GM18867 (cell line): ENCODE data around the gene SLC43A1.
A peak's percentile ranks its signal among the peaks of the same experiment; 100 is the strongest.
"Not testable (repeated sequence)": the region's sequence is repeated elsewhere in the genome, so short reads cannot be mapped to it uniquely, and the experiment has no call there.

Experiments
- ATAC-seq: cut with Tn5 transposase; IDR thresholded peaks from one replicate; pipeline ENCODE4 v1.9.1; 2021; ENCODE audit warnings: mild to moderate bottlenecking, moderate library complexity; ENCODE audit not compliant: unreplicated experiment

The SLC43A1 gene

DNA sequence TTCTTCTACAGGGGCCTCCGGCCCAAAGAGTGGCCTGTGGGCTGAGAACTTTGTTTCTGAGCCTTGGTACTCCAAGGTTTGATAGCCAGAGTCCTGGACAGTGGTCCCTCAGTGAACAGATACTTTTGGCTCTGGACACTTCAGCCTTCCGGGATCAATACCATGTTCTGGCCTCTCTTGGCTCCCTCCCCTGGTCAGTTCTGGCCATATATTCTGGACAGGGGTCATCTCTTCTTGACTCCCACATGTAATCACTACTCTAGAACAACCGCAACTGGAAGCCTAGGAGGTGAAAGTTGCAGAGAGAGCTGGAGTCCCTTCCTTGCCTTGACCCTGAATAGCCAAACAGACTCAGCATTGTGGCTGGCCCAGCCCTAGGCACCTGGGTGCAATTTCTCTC, 52.9 kb downstream of the SLC43A1 start:
- ATAC-seq, result no peak

DNA sequence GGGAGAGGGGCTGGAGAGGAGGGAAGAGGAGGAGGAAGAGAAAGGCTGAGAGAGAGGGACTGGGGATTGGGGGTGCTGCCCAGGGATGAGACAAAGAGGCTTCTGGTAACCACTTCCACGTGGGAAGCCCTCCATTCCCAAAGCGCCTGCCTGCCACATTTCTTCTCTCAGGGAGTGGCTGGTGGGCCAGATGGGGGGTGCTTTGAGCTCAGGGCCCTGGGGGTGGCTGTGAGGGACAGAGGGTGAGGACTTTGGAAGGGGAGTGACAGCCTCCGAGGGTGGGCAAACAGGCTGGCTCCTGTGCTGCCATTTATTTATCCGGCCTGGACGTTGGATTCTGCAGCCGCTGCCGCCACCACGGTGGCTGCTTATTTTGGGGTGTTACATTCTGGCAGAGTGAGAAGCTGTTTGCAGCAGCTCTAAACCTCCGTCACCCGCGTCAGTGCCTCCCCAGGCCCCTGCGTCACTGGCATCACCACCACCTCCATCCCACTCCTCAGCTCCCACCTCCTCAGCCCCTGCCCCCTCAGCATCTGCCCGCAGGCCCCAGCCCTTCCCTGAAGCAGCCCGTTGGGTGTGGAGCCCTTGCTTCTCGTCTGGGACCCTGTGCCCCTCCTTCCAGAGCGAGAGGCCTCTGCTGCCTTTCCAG, 53.5 kb downstream of the SLC43A1 start:
- ATAC-seq, result no peak

DNA sequence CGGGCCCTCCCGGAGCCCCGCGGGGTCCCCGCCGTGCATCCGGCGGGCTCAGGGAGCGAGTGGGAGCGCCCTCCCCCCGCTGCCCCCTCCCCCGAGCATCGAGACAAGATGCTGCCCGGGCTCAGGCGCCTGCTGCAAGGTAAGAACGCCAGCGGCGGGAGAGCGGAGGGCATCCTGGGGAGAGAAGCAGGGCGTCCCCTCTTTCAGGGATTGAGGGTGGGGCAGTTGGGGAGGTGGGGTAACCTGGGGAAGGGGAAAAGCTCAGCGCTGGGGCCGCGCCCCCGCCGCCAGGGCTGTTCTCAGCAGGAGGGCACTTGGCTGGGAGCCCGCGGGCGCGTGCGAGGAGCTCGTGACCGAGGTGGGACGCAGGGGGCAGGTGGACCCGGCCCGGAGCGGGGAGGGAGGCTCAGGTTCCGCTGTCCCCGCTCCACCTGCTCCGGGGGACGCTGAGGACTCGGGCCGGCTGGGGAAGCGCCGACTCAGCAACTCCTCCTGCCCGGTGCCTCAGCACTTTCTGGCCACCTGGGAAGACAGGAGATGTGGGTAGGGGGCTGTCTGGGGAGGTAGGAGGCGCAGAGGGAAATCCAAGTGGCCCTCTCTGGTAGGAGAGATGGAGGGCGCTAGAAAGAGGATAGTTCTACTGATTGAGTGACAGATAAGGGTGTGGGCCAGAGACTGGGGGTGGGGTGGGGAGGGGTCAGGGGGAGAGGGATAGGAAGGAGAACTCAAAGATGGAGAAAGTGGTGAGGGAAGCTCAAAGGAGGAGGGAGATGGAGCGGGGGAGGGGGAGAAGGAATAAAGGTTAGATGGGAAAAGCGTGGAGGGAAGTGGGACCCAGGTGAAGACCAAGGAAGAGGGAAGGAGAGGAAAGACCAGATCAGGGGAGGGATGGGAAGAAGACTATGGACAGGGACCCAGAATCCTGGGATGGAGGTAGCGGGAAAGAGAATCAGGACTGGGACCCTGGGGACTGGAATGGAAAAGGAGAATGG, 54.4 kb downstream of the SLC43A1 start:
- ATAC-seq, result no peak

DNA sequence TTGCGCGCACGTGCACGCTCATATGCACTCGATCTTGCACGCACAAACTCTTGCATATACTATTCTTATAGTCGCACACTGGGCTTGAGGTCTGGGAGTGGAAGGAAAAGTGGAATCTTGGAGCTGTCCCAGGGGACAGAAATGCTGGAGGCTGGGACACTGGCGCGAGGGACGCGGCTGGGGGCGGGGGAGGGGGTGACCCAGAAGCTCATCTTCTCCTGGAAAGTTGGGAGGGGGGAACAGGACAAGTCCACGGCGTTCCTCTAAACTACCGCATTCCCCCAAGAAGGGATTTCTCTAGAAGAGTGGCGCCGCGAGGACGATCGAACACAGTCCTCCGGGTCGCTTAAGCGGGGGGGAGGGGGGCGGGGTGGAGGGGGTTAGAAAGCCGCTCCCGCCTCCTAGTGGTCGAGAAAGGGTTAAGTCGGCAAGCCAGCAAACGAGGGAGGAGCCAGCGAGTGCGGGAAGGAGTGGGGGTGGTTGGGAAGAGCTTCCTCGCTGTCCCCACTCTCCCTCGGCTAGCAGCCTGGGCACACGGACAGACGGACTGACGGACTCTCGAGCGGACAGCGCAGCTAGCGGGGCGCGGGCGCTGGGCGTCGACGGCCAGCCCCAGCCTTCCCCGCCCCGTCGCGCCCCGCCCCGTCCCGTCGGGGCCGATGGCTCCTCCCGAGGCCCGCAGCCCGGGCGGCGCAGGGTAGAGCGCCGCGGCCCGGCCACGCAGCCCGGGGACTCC, 55.3 kb downstream of the SLC43A1 start, which contains the start of gene RTN4RL2:
RTN4RL2 (plus strand) TSS at position 507 of the 736 bp plus-strand sequence. CDS start 338 bp downstream, outside the sequence.
- ATAC-seq, result no peak

DNA sequence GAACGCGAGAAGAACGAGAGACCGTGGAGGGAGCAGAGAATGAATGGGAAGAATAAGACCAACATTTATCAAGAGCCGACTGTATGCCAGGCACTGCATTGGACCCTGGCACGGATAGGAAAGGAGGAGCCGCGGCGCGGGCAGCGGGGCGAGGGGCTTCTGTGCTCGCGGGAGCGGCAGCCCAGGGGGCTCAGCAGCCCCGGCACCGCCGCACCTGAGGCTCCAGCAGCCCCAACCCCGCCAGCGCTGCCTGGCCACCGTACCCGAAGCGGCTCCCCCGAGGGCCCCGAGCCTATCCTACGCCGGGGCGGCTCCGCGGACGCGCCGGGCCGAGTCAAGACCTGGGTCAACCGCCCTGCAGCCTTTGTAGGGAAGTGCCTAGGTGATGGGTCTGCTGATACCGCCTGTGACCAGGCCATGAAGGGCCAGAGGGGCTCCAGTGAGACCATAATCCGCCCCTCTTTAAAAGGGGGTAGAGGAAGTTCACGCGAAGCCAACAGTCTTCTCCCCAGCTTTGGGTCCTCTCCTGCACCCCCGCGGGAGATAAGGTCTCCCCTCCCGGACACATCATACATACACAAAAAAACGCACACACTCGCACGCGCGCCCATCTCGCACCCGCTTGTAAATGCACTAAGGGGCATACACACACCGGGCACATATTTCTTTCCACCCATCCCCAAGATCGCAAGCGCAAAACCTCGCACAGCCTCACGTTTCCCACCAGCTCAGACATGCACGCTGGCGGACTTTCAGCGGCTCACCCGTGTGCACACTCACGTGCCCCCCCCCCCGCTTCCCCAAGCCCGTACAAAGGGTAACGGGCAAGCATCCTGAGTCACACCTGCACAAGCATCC, 56.1 kb downstream of the SLC43A1 start:
- ATAC-seq, result no peak

DNA sequence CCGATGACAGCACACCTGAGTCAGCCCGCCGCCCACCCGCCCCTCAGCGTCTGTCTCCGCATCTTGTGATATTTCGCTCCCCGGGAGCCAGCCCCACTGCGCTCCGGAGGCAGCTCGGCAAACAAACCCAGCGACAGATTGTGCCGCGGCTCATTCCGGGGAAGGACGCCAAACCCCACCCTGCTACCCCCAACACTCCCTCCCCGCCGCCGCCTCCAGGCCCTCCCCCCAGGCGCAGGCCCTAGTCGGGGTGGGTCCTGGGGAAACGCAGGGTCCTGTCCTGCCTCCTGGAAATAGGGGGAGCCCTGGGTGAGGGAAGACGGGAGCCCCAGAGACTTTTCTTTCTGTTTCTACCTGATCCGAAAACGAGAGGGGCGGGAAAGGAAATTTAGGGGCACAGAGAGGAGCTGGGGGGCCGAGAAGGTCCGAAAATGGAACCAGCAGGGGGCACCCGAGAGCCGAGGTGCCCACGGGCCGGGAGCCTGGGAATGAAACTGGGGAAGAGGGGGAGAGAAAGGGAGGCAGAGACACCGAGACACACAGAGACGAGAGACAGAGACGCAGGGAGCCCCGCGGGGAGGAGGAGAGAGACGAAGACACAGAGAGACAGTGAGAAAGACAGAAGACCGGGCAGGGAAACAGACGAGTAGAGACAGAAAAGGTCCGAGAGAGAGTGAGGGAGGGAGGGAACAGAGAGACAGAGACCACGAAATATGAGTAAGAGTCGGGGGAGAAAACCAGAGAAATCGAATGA, 56.9 kb downstream of the SLC43A1 start:
- no peak for ATAC-seq

DNA sequence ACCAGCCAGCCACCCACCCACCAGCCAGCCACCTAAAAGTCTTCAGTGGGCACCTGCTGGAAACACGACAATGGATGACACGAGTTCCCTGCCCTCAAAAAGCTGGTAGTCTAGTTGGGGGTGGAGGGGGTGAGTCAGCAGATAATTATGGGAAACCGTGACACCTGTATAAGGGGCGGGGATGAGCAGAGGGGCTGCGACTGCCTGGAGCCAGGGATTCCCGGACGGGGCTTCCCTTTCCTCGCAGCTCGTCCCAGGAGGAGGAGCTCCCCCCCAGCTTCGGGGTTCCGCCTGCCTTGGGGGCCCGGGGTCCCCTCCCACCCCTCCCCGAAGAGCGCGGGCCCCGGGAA, 57.5 kb downstream of the SLC43A1 start:
- ATAC-seq, result no peak

DNA sequence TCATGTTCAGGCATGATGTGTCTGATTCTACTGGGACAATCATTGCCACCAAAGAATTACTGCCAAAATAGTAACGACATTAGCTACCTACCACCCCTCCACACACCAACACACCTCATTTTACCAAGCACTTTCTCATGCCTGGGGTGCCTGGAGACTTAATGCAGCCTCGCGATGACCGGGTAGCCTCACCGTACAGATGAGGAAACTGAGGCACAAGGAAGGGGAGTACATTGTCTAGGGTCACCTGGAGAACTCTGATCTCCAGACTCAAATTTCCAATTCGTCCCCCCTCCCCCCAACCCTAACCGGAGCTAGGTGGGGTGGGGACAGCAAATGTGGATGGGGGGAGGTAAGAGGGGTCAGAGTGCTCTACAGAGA, 57.9 kb downstream of the SLC43A1 start:
- ATAC-seq, result peak; percentile 23

DNA sequence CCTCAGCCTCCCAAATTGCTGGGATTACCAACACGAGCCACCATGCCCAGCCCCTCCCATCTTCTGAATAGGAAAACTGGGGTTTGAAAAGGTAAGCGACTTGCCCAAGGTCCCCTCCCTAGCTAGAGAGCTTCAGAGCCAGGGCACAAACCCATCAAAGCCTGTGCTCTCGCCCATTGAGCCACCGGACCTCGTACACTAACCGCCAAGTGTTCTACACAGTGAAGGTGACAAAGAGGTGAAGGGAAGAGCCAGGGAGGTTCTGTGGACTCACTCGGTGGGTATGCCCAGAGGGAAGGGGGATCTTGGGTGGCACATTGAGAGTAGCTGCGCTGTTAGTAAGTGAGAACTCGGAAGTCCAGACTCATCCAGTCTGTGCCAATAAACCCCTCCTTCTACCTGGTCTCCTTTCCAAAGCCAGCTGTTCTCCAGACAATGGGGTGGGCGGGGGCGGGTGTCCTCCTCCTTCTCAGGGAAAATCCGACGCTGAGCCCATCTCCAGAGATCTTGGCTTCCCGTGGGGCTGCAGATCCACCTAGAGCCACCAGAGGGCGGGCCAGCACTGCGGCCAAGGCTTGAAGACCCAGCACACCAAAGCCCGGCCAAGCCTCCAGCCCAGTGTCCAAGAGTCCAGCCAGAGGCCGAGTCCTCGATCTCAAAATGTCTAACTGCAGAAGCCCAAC, 58.4 kb downstream of the SLC43A1 start:
- ATAC-seq, result peak; percentile 73

DNA sequence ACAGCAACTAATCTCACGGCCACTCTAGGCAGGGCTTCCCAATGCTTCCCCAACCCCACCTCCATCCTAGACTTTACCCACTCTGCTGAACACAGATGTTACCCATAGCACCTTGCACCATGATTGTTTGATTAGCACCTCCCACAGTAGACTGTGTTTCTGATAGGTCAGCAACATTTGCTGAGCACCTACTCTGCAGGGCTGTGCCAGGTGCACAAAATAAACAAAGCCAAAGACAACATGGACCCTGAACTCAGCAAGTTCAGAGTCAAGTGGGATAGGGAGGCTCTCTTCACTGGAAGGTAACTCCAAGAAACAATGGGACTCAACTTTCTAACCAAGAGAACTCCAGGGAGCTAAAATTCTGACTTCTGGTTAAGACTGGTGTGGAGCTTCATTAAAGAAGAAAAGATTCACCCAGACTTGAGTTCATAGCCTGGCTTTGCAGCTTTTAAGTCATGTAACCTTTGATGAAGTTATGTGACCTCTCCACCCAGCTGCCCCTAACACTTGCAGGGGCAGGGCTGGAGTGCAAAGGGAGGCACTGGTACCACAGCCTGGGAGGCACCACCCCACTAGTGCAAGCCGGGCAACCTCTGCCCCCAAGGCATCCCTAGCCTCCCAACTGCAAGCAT, 61.8 kb downstream of the SLC43A1 start:
- ATAC-seq, result no peak

DNA sequence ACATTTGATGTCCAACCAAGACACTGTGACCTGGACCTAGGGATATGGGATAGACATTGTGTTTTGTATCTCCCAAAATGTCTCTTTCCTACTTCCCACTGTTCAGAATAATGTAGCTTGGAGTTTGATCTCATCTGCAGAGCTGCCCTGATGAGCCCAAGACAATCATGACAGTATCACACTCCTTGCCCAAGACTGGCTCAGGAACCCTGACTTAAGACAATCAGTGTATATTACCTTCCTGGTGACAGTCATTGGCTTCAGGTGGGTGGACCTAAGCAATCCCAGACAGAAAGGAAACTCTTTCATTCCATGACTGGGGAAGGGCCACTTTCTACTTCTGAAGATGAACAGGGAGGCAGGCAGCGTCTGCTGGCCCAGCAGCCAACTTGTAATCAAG, 69.4 kb downstream of the SLC43A1 start:
- no peak for ATAC-seq

DNA sequence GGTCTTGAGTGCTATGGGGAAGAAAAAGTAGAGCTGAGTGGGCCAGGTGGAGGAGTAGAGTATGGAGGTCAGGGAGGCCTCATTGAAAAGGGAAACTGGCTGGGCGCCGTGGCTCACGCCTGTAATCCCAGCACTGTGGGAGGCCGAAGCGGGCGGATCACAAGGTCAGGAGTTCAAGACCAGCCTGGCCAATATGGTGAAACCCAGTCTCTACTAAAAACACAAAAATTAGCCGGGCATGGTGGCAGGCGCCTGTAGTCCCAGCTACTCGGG, 70.4 kb downstream of the SLC43A1 start:
- ATAC-seq, result not testable (repeated sequence)

DNA sequence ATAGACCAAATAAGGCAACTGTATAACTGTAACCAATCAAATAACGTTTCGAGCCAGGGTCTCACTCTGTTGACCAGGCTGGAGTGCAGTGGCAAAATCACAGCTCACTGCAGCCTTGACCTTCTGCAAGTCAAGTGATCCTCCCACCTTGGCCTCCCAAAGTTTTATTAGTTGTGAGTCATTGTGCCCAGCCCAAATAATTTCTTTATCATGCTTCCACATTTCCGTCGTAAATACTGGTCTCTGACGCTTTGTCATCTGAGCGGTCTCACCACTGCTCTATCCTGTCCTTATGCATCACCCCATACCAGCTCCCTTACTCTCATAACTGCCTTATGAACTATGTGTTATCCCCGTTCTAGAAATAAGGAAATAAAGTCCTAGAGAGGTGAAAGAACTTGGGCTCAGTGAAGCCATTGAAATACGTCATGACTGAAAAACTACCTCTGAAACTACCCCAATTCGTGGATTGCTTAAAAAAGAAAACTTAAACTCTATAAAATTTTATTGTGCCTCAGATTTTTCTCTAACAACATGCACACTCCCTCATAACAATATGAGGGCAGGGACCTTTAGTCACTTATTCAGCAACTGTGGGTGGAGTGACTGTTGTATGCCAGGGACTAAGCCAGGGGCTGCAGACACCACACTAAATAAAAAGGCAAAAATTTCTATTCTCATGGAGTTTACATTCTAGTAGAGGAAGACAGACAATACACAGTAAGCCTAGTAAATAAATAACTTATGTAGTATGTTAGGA, 71.0 kb downstream of the SLC43A1 start:
- ATAC-seq, result no peak

DNA sequence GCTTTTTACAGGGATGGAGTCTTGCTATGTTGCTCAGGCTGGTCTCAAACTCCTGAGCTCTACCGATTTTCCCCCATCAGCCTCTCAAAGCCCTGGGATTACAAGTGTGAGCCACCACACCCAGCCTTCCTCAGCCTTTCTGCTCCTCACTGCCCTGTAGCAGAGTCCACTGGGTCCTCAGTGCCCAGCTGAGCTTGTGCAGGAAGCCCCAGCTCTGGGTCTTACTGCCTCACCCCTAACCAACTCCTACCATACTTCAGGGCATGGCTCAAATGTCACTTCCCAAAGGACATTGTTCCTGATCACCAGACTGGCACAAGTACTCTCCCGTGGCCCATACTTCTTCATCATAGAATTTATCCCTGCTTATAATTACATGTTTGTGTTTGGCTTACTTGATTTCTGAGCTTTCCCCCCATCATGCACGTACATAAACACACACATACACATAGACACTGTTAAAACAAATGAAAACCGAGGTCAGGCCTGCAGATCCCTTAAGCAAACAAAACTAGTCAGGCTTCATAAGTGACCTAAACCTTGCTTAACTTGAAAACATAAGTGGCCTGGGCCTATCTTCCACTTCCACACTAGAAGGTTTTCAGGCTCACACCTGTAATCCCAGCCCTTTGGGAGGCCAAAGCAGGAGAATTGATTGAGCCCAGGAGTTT, 74.6 kb downstream of the SLC43A1 start:
- ATAC-seq, result no peak

DNA sequence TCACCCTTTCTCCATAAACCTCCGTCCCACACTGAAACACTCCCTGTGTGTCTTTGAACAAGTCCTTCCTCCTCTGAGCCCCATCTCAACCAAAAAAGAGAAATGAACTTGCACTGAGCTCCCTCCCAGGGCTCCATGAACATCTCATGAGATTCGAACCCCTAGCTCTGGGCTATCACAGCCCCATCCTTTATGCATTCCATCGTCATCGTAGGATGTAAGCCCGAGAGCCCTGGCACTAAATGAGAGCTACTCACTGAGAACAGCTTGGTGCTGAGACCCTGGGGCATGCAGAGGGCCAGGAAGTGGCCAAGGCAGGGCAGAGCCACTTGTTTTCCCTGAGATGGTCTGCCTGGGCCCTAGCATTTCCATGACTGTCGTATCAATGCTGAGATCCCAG, 75.7 kb downstream of the SLC43A1 start:
- no peak for ATAC-seq

DNA sequence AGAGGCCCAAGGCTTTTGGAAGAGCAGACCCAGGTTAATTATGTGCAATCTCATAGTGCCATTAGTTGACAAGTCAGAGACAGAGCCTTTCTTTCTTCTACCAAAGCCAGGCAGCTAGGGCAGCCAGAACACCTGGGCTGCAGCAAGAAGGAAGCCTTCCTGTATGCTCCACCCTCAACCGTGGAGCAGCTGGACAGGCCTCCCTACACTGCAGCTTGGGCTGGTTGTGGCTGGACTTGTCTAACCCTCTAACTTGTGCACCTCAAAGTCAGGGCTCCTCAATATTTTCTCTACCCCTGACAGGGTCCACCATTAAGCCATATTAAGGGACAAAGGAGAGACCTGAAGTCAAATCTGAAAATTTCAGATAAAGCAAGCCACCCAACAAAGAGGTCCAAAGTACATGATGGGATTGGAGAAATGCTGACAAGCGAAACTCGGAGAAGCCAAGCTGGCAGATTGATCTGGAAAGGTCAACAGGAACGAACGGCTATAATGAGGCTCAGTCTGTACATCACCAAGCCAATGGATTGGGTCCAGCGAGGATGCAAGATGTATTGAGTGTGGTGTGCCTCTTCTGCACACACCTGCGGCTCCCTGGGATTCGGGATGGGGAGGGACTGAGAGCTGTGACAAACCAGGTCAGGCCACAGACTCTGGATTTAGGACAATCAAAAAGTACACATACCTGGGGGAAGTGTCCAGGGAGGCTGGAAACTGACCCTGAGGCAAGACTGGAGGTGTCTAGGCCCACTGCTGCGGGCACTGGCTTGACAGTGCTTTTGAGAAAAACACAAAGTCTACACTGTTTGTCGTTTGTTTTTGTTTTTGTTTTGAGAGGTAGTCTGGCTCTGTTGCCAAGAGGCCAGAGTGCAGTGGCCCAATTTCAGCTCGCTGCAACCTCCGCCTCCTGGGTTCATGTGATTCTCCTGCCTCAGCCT, 76.9 kb downstream of the SLC43A1 start:
- ATAC-seq, result no peak

DNA sequence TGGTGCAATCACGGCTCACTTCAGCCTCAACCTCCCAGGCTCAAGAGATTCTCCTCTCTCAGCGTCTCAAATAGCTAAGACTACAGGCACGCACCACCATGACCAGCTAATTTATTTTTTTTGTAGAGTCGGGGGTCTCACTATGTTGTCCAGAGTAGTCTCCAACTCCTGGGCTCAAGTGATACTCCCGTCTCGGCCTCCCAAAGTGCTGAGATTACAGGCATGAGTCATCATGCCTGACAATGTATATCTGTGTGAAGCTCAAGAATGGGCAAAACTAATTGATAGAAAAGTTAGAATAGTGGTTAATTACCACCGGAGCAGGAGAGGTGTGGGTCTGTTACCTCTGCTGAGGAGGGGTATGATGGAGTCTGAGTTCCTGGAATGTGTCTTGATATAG, 79.5 kb downstream of the SLC43A1 start:
- ATAC-seq, result no peak
